ENCODE measurements around the gene ZSCAN20.
"Not testable (repeated sequence)": the region's sequence is repeated elsewhere in the genome, so short reads cannot be mapped to it uniquely, and the experiment has no call there.

Gene ZSCAN20

GRCh38 chr1:33497410-33497809 is 25.0 kb downstream of the ZSCAN20 start:
- no peak for DNase-seq

GRCh38 chr1:33500547-33500946 is 28.1 kb downstream of the ZSCAN20 start:
- no peak for DNase-seq

GRCh38 chr1:33501309-33501708 is 28.9 kb downstream of the ZSCAN20 start:
- DNase-seq: no peak

- no peak for DNase-seq
Measured at GRCh38 chr1:33501774-33502173, 29.3 kb downstream of the ZSCAN20 start.

- DNase-seq: no peak
Measured at GRCh38 chr1:33502726-33503125, 30.3 kb downstream of the ZSCAN20 start.

GRCh38 chr1:33503506-33503905 is 31.1 kb downstream of the ZSCAN20 start:
- no peak for DNase-seq

GRCh38 chr1:33507661-33508060 is 35.2 kb downstream of the ZSCAN20 start:
- DNase-seq: no peak

GRCh38 chr1:33508151-33508550 is 35.7 kb downstream of the ZSCAN20 start:
- DNase-seq: no peak

- DNase-seq: not testable (repeated sequence)
Measured at GRCh38 chr1:33509276-33509675, 36.8 kb downstream of the ZSCAN20 start.

GRCh38 chr1:33512226-33513011 is 40.0 kb downstream of the ZSCAN20 start:
- DNase-seq: no peak

GRCh38 chr1:33515112-33515511 is 42.7 kb downstream of the ZSCAN20 start:
- DNase-seq: no peak

GRCh38 chr1:33515607-33516006 is 43.2 kb downstream of the ZSCAN20 start:
- no peak for DNase-seq

- DNase-seq: no peak
Measured at GRCh38 chr1:33516428-33516827, 44.0 kb downstream of the ZSCAN20 start.

- DNase-seq: no peak
Measured at GRCh38 chr1:33516891-33517567, 44.6 kb downstream of the ZSCAN20 start.

GRCh38 chr1:33517596-33518250 is 45.3 kb downstream of the ZSCAN20 start:
- DNase-seq: no peak

GRCh38 chr1:33519240-33519884 is 46.9 kb downstream of the ZSCAN20 start:
- DNase-seq: no peak

GRCh38 chr1:33524586-33524985 is 52.1 kb downstream of the ZSCAN20 start:
- no peak for DNase-seq

GRCh38 chr1:33527934-33528333 is 55.5 kb downstream of the ZSCAN20 start:
- no peak for DNase-seq

- DNase-seq: no peak
Measured at GRCh38 chr1:33529957-33530356, 57.5 kb downstream of the ZSCAN20 start.

GRCh38 chr1:33532250-33532649 is 59.8 kb downstream of the ZSCAN20 start:
- no peak for DNase-seq

GRCh38 chr1:33532936-33533335 is 60.5 kb downstream of the ZSCAN20 start:
- DNase-seq: no peak

GRCh38 chr1:33535334-33535733 is 62.9 kb downstream of the ZSCAN20 start:
- DNase-seq: no peak

- DNase-seq: no peak
Measured at GRCh38 chr1:33537885-33538284, 65.4 kb downstream of the ZSCAN20 start.
